GM12891 (cell line): ENCODE data around the gene OR4D9.
"Not testable (repeated sequence)": the region's sequence is repeated elsewhere in the genome, so short reads cannot be mapped to it uniquely, and the experiment has no call there.

Experiments used
- PAX5 ChIP-seq: IDR thresholded peaks from 2 replicates; pipeline ENCODE4 v1.6.1; 2011; ENCODE audit warnings: low read length, moderate library complexity, mild to moderate bottlenecking; ENCODE audit not compliant: insufficient read depth, severe bottlenecking
- POLR2A ChIP-seq: IDR thresholded peaks from 2 replicates; pipeline ENCODE4 v1.6.1; 2011; ENCODE audit warnings: low read depth, low read length, control low read depth
- POLR2AphosphoS5 ChIP-seq: IDR thresholded peaks from 2 replicates; pipeline ENCODE4 v1.6.1; 2011; ENCODE audit warnings: low read depth, low read length, control low read depth
- POU2F2 ChIP-seq: IDR thresholded peaks from 2 replicates; pipeline ENCODE4 v1.6.1; 2011; ENCODE audit warnings: low read depth, mild to moderate bottlenecking, control low read depth, low read length, moderate library complexity
- SPI1 ChIP-seq: IDR thresholded peaks from 2 replicates; pipeline ENCODE4 v1.6.1; 2011; ENCODE audit warnings: low read depth, low read length, control low read depth
- TAF1 ChIP-seq: IDR thresholded peaks from 2 replicates; pipeline ENCODE4 v1.6.1; 2011; ENCODE audit warnings: low read depth, low read length, control low read depth

GRCh38 chr11:59547605-59548308 is 36.4 kb downstream of the OR4D9 start:
- not testable (repeated sequence) for TF ChIP-seq POLR2A, TAF1, PAX5, POU2F2, POLR2AphosphoS5, SPI1
